ENCODE data around the gene FNDC3A.

DNA sequence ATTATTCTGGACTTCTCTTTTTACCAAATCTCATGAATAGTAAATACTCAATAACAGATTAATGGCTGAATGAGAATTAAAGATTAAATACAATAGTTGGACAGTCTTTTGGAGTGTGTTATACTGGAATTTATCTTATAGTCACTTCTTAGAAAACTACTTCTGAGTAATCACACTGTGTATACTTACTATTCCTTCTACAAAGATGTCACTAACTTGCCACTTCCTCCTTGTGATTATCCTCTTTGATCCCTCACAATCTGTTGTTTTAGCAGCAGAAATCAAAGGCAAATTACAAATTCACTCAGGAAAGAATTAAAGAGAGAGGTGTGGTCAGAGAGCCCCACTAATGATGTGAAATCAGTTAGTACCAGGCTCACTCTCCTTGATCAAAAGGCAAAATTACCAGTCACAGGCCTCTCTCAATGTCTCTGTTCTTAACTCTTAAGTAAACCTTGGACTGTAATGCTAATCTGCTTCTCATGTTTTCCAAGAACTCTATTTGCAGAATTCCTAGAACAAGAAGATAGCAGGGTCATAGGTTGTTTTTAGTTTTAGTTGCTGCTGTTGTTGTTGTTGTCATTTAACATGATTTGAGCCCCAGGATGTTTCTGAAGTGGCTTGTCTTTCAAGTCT, 37.3 kb upstream of the FNDC3A start:
- TF ChIP-seq EZH2phosphoT487 (conservative IDR thresholded peaks at IDR 0.05; ENCODE audit: low read length), result no peak
- TF ChIP-seq, protein P1, sequence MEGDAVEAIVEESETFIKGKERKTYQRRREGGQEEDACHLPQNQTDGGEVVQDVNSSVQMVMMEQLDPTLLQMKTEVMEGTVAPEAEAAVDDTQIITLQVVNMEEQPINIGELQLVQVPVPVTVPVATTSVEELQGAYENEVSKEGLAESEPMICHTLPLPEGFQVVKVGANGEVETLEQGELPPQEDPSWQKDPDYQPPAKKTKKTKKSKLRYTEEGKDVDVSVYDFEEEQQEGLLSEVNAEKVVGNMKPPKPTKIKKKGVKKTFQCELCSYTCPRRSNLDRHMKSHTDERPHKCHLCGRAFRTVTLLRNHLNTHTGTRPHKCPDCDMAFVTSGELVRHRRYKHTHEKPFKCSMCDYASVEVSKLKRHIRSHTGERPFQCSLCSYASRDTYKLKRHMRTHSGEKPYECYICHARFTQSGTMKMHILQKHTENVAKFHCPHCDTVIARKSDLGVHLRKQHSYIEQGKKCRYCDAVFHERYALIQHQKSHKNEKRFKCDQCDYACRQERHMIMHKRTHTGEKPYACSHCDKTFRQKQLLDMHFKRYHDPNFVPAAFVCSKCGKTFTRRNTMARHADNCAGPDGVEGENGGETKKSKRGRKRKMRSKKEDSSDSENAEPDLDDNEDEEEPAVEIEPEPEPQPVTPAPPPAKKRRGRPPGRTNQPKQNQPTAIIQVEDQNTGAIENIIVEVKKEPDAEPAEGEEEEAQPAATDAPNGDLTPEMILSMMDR (IDR thresholded peaks at IDR 0.05; ENCODE audit: insufficient read depth, low read length, poor library complexity, severe bottlenecking), result no peak
